Measurements from ENCODE around the gene GMPR. TPM values are rescaled to one million over a fixed set of nuclear protein-coding genes. Genes with fewer than 3 reads are reported as not detected.

Gene GMPR
- total RNA-seq, 2 experiments from 2014 or later: 0.94 to 1.0 TPM

- Mint-ChIP-seq H3K27me3 (ENCODE audit: low read depth) (peaks cover 10% of the 10 kb centered on the region), H3K4me1 (ENCODE audit: low read depth) (no peaks in the 10 kb centered on the region), H3K9me3 (no peaks in the 10 kb centered on the region), H3K4me3 (no peak overlapping the region), H3K36me3 (ENCODE audit: low read depth) (no peaks in the 10 kb centered on the region), H3K27ac (no peak overlapping the region)
- no peak for DNase-seq
- CTCF ChIA-PET: no interaction called here
- intact Hi-C loops (cut with micrococcal nuclease): no loop called here
Observed at GRCh38 chr6:16227605-16228004, 10.8 kb upstream of the GMPR start.

GRCh38 chr6:16228043-16228442 lies 10.3 kb upstream of the GMPR start:
- intact Hi-C loops (cut with micrococcal nuclease): no loop called here
- Mint-ChIP-seq H3K27me3 (ENCODE audit: low read depth) (peaks cover 7% of the 10 kb centered on the region), H3K36me3 (ENCODE audit: low read depth) (no peaks in the 10 kb centered on the region), H3K27ac (no peak overlapping the region), H3K4me3 (no peak overlapping the region), H3K9me3 (no peaks in the 10 kb centered on the region), H3K4me1 (ENCODE audit: low read depth) (no peaks in the 10 kb centered on the region)
- CTCF ChIA-PET: no interaction called here
- no peak for DNase-seq

GRCh38 chr6:16228709-16229665 lies 9.4 kb upstream of the GMPR start:
- intact Hi-C loops (cut with micrococcal nuclease): no loop called here
- Mint-ChIP-seq H3K27me3 (ENCODE audit: low read depth) (peaks cover 10% of the 10 kb centered on the region), H3K36me3 (ENCODE audit: low read depth) (no peaks in the 10 kb centered on the region), H3K27ac (no peak overlapping the region), H3K9me3 (no peaks in the 10 kb centered on the region), H3K4me1 (ENCODE audit: low read depth) (no peaks in the 10 kb centered on the region), H3K4me3 (no peak overlapping the region)
- CTCF ChIA-PET: no interaction called here
- no peak for DNase-seq

- intact Hi-C loops (cut with micrococcal nuclease): no loop called here
Observed at GRCh38 chr6:16229700-16230099, 8.7 kb upstream of the GMPR start.

GRCh38 chr6:16230953-16231352 lies 7.4 kb upstream of the GMPR start:
- Mint-ChIP-seq H3K27ac (no peak overlapping the region), H3K9me3 (no peaks in the 10 kb centered on the region), H3K4me1 (ENCODE audit: low read depth) (no peaks in the 10 kb centered on the region), H3K36me3 (ENCODE audit: low read depth) (no peaks in the 10 kb centered on the region), H3K27me3 (ENCODE audit: low read depth) (peaks cover 14% of the 10 kb centered on the region), H3K4me3 (no peak overlapping the region)
- intact Hi-C loops (cut with micrococcal nuclease): no loop called here
- CTCF ChIA-PET: no interaction called here
- DNase-seq: no peak

More at GRCh38 chr6:16229700-16230099, 8.7 kb upstream of the GMPR start:
- no peak overlapping the region for H3K4me3 Mint-ChIP-seq
- H3K9me3 Mint-ChIP-seq: no peaks in the 10 kb centered on the region
- H3K36me3 Mint-ChIP-seq (ENCODE audit: low read depth): no peaks in the 10 kb centered on the region
- CTCF ChIA-PET: no interaction called here
- DNase-seq: no peak
- peaks cover 10% of the 10 kb centered on the region for H3K27me3 Mint-ChIP-seq (ENCODE audit: low read depth)
- no peaks in the 10 kb centered on the region for H3K4me1 Mint-ChIP-seq (ENCODE audit: low read depth)
- no peak overlapping the region for H3K27ac Mint-ChIP-seq

- Mint-ChIP-seq H3K27me3 (ENCODE audit: low read depth) (peaks cover 20% of the 10 kb centered on the region), H3K27ac (no peak overlapping the region), H3K9me3 (no peaks in the 10 kb centered on the region), H3K36me3 (ENCODE audit: low read depth) (no peaks in the 10 kb centered on the region), H3K4me3 (no peak overlapping the region), H3K4me1 (ENCODE audit: low read depth) (peaks cover 5% of the 10 kb centered on the region)
- no peak for DNase-seq
- CTCF ChIA-PET: no interaction called here
- intact Hi-C loops (cut with micrococcal nuclease): no loop called here
Observed at GRCh38 chr6:16232086-16232485, 6.3 kb upstream of the GMPR start.

- intact Hi-C loops (cut with micrococcal nuclease): loop anchor here (5.0 kb wide), 1 partner anchor 86 kb away; no protein-coding TSS in a partner anchor
- peaks cover 18% of the 10 kb centered on the region for H3K4me1 Mint-ChIP-seq (ENCODE audit: low read depth)
- H3K36me3 Mint-ChIP-seq (ENCODE audit: low read depth): no peaks in the 10 kb centered on the region
- H3K9me3 Mint-ChIP-seq: no peaks in the 10 kb centered on the region
- H3K27me3 Mint-ChIP-seq (ENCODE audit: low read depth): peaks cover 42% of the 10 kb centered on the region
- no peak overlapping the region for H3K27ac Mint-ChIP-seq
- H3K4me3 Mint-ChIP-seq: no peak overlapping the region
- CTCF ChIA-PET: interaction anchor here (4.3 kb wide), 1 partner anchor 81 kb away, joined by 17 read pairs; no protein-coding TSS in a partner anchor
- DNase-seq: no peak
Observed at GRCh38 chr6:16236009-16236501, 2.3 kb upstream of the GMPR start.

- Mint-ChIP-seq H3K9me3 (no peaks in the 10 kb centered on the region), H3K4me1 (ENCODE audit: low read depth) (peaks cover 18% of the 10 kb centered on the region), H3K27ac (no peak overlapping the region), H3K4me3 (no peak overlapping the region), H3K27me3 (ENCODE audit: low read depth) (peaks cover 39% of the 10 kb centered on the region), H3K36me3 (ENCODE audit: low read depth) (no peaks in the 10 kb centered on the region)
- intact Hi-C loops (cut with micrococcal nuclease): loop anchor here (5.0 kb wide), 1 partner anchor 86 kb away; no protein-coding TSS in a partner anchor
- peak; percentile 7 for DNase-seq
- CTCF ChIA-PET: interaction anchor here (4.3 kb wide), 1 partner anchor 80 kb away, joined by 17 read pairs; no protein-coding TSS in a partner anchor
Observed at GRCh38 chr6:16236631-16237199, 1.7 kb upstream of the GMPR start.

- H3K4me3 Mint-ChIP-seq: no peak overlapping the region
- no peaks in the 10 kb centered on the region for H3K36me3 Mint-ChIP-seq (ENCODE audit: low read depth)
- H3K27ac Mint-ChIP-seq: no peak overlapping the region
- intact Hi-C loops (cut with micrococcal nuclease): loop anchor here (5.0 kb wide), 1 partner anchor 85 kb away; no protein-coding TSS in a partner anchor
- no peak for DNase-seq
- peaks cover 18% of the 10 kb centered on the region for H3K4me1 Mint-ChIP-seq (ENCODE audit: low read depth)
- peaks cover 39% of the 10 kb centered on the region for H3K27me3 Mint-ChIP-seq (ENCODE audit: low read depth)
- CTCF ChIA-PET: interaction anchor here (0.5 to 4.3 kb wide), 3 partner anchors 80 to 546 kb away, joined by 3 to 17 read pairs (median 4); no protein-coding TSS in a partner anchor
- H3K9me3 Mint-ChIP-seq: no peaks in the 10 kb centered on the region
Observed at GRCh38 chr6:16237242-16237641, 1.1 kb upstream of the GMPR start.

- CTCF ChIA-PET: interaction anchor here (0.6 to 4.3 kb wide), 6 partner anchors 14 to 548 kb away, joined by 3 to 17 read pairs (median 4); no protein-coding TSS in a partner anchor
- intact Hi-C loops (cut with micrococcal nuclease): loop anchor here (2.0 to 5.0 kb wide), 2 partner anchors 83 to 524 kb away; no protein-coding TSS in a partner anchor
- peak; percentile 40 for DNase-seq
- H3K27me3 Mint-ChIP-seq (ENCODE audit: low read depth): peaks cover 36% of the 10 kb centered on the region
- H3K27ac Mint-ChIP-seq: no peak overlapping the region
- H3K4me1 Mint-ChIP-seq (ENCODE audit: low read depth): peaks cover 18% of the 10 kb centered on the region
- no peaks in the 10 kb centered on the region for H3K9me3 Mint-ChIP-seq
- no peaks in the 10 kb centered on the region for H3K36me3 Mint-ChIP-seq (ENCODE audit: low read depth)
- peak overlapping the region; percentile 76 for H3K4me3 Mint-ChIP-seq
Observed at GRCh38 chr6:16238963-16239797, 793 bp downstream of the GMPR start.

- Mint-ChIP-seq H3K27ac (no peak overlapping the region), H3K27me3 (ENCODE audit: low read depth) (peaks cover 36% of the 10 kb centered on the region), H3K4me3 (peak overlapping the region; percentile 76), H3K36me3 (ENCODE audit: low read depth) (no peaks in the 10 kb centered on the region), H3K4me1 (ENCODE audit: low read depth) (peaks cover 18% of the 10 kb centered on the region), H3K9me3 (no peaks in the 10 kb centered on the region)
- CTCF ChIA-PET: interaction anchor here (1.7 to 4.3 kb wide), 2 partner anchors 77 to 92 kb away, joined by 4 to 17 read pairs; no protein-coding TSS in a partner anchor
- intact Hi-C loops (cut with micrococcal nuclease): loop anchor here (2.0 to 5.0 kb wide), 2 partner anchors 83 to 523 kb away; no protein-coding TSS in a partner anchor
- no peak for DNase-seq
Observed at GRCh38 chr6:16239798-16240123, 1.4 kb downstream of the GMPR start.
